GM19438 (cell line): ENCODE results near the gene PANK1.

ENCODE experiments used
- ATAC-seq: cut with Tn5 transposase; IDR thresholded peaks from one replicate; pipeline ENCODE4 v1.9.1; 2021; ENCODE audit warnings: low read depth; ENCODE audit not compliant: unreplicated experiment

Gene PANK1

DNA sequence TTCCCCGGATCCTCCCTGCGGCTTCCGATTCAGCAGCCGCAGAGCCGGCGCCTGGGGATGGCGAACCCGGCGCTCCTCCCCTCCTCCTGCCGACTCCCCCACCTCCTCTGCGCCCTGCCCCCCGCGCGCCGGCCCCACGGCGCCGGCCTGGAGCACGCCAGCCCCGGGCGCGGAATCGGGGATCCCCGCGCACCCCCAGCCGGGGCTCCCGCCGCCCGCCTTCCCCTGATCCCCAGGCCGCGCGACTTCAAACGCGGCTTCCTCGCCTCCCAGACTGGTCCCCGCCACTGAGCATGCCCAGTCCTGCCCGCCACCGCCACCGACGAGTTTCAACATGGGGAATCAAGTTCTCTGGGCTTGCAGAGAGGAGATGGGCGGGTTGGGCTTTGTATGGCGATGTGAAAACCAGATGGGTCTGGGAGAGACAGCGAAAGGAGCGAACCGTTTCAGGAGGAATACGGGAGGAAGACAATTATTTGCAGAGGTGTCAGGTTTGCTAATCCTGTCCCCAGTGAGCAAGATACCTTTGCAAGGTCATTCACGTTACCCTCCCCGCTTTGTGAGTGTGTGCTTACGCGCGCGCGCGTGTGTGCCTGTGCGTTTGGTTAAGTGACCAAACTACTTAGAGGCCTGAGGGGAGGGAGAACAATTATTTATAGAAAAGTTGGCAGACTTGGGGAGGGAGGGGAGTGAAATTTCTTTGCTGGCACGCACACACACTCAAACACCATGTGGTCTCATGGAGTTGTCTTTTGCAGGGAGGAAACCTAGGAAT is at the start of gene PANK1:
TSS of gene PANK1 (minus strand) at position 276 of the 775 bp plus-strand sequence. CDS start 351 bp downstream, outside the sequence.
- ATAC-seq = peak; percentile 42

DNA sequence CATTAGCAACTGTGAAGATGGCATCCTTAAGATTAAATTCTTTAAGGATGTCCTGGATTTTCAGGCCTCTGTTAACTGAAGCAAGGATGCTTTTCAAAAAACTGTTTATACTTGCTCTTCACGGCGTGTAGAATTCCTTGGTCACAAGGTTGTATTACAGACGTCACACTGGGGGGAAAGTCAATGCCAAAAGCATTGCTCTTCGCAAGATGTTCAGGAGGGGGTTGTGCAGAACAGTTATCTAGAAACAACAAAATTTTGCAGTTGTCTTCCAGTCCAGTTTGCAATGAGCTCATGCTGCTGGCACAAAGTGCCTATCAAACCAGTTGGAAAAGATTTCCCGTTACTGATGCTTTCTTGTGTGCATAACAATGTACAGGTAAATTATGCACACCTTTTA is 48.1 kb upstream of the PANK1 start:
- ATAC-seq = no peak

DNA sequence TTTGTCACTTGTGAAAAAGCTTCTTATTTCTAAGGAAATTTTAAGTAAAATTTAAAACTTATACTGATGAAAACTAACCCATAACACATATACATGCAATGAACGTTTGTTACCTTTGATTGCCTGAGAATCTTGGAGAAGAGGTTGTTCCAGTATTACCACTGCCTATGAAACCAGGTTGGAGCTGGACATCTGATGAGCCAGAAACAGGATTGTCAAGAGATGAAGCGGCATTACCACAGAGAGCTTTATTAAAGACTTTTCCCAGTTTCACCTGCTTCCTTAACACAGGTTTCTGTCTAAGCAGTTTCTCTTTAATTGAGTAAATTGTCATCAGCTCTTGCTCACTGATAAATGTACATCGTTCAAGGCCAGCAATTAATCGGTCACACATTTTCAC is 47.4 kb upstream of the PANK1 start:
- ATAC-seq = no peak

DNA sequence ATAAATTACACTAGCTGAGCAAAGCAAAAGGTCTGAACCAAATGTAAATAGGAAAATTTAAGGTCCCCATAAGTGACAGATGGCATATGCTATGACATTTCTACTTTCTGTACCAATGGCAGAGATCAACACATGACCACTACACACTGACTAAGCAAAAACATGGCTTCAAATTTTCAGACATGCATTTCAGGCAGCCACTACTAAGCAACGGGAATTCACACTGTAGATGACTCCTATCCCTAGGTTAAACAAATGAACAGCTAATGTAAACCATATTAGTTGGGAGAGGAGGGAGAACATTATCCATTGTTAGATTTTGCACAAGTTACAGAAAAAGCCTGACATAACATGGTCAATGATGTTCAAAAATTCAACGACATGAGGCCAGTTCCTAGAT is 45.0 kb upstream of the PANK1 start:
- no peak for ATAC-seq

DNA sequence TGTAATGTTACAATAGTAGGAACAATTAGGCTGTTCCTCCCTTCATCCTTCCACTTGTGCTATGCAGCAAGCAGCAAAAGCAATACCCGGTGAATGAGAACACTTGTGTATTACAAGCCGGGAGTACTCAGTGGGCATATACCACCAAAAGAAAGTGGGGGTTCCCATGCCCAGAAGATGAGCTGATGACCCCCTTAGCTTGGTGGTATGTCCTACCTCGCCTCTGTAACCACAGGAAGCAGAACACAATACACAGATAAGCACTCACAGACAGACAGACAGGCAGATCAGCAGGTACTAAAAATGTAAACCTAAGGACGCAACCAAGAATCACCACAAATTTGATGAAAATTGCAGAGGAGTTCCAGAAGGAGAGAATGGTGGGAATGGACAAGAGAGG is 40.9 kb upstream of the PANK1 start:
- ATAC-seq = no peak

DNA sequence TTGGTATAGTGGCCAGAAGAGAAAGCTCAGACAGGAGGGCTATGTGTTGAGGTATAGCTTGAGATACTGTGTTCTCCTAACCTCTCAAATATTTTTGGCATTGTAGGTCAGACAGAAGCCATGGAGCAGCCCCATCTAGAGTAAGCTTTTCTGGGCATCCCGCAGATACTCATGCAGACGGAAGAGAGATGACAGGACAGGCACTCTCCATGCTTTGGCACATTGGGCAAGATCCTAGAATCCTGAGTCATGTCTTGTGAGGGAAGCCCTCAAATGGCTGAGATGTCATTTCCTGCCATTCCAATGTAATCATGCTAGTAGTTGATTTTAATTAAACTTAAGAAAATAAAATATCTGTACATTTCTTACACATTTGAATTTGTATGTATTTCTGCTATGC is 39.6 kb upstream of the PANK1 start:
- no peak for ATAC-seq

DNA sequence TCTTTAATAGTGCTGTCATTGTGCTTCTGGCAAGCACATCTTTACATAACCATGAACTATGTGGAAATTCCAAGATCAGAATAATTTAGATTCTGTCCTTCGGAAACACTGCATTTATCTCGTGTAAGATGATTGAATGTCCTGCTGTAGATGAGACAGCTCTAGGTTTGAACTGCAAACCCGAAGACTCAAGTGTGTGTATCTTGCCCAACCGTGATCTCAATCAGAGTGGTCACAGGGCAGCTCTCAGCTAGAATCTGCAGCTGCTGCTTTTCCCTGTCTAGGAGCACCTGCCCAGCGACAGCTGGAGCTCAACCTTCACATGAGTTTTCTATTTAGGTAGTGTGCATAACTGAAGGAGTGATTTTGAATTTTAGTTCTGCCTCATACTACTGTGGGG is 38.8 kb upstream of the PANK1 start:
- no peak for ATAC-seq

DNA sequence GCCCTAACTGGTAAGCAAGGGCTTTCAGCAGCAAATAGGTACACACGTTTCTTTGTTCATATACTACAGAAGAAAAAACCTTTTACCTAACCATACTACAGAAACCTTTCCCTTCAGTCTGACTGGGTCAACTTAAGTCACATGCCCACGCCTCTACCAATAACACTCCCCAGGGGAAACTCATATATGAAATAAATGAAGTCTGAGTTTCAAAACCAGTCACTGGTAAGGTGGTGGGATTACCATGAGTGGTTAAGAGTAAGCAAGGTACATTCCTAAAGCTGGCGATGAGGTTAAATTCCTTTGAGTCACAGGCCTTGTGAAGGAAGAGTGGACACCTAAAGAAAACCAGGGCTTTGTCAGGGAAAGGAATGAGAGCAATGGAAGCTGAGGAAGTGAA is 34.9 kb upstream of the PANK1 start:
- ATAC-seq = no peak

DNA sequence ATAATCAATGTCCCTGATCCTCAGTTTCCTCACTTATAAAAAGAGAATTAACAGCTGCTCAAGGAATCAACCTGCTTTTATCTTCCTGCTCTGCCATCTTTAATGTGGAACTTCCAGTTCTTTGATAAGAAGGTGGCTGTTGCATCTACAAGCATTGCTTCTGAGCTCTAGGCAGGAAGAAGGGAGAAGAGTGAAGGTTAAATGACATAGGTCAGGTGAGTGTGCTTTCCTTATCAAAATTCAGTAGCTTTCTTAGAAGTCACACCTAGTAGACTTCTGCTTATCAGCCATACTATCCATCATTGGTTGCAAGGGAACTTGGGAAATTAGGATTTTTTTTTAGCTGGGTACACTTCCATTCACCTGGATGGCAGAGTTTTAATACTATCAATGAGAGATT is 32.3 kb upstream of the PANK1 start:
- no peak for ATAC-seq

DNA sequence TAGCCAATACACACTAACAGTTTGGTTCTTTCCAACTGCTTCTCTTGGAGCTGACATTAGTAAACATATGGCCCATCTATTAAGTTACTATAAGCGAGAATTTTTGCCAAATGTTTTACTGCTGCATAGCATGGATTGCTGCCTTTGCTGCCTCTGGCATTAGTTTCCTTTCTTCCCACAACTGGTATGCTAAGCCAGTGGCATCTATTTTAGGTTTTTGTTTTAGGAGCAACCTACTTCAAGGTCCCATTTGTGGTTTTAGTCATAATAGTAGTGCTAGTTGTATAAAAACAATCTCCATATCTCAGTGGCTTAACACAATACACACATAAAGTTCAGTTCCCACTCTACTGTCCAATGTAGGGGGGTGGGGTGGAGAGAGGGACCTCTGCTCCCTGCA is 25.9 kb upstream of the PANK1 start:
- ATAC-seq = no peak

DNA sequence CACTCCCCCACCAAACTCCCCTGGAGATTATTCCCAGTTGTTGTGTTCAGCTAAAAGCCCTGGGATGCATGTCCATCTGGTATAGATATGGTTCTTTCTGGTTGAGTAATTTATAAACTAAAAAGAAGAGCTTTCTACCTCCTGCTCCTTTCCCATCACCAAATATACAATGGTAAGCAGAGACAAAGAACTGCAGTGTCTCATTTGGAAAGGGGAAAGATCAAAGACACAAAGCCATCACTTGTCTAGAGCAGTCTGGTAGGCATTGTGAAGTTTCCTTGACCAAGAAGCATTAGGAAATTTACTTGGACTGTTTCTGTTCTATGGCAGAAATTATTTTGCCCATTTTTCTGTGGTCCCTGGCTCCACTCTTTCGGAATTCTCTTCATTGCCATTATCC is 24.9 kb upstream of the PANK1 start:
- no peak for ATAC-seq

DNA sequence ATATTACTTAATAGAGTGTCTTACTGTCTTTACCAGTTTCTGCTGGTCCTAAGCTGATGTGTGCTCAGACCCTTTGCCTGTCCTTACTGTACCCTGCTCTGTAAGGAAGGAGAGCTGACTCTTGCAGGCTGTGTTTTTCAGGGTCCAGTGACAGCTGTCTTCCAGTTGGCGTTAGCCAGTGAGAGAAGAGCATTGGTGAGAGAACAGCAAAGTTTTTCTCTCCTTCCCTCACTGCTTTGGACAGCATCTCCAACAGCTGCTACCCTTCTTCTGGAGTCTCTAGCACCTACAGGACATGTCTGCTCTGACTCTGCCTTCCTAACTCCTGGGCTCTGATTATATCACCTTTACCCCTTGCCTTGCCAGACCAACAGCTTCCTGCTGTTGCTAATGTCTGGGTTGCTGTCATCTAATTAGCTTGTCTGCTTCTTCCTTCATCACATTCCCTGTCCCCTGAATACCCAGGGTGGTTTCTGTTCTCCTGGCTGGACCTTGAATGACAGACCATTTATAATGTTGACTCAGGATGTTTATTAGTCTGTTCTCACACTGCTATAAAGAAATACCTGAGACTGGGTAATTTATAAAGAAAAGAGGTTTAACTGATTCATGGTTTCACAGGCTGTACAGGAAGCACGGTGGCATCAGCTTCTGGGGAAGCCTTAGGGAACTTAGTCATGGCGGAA is 23.5 kb upstream of the PANK1 start:
- no peak for ATAC-seq

DNA sequence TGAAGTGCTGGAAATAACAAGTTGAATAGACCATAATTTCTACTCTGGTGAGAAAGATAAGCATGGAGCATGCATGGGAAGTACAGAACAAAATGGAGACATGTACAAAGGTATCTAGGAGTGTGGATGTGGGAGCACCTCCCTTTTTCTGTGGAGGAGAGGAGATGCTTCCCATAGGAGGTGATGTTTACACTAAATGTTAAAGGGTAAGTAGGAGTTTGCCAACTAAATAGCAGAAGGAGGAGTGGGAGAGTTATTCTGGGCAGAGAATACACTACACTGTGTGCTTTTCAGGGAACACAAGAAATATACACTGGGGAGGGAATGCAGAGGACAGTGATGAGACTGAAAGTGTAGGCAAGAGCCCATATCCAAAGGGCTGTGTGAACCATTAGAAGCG is 21.1 kb upstream of the PANK1 start:
- no peak for ATAC-seq

DNA sequence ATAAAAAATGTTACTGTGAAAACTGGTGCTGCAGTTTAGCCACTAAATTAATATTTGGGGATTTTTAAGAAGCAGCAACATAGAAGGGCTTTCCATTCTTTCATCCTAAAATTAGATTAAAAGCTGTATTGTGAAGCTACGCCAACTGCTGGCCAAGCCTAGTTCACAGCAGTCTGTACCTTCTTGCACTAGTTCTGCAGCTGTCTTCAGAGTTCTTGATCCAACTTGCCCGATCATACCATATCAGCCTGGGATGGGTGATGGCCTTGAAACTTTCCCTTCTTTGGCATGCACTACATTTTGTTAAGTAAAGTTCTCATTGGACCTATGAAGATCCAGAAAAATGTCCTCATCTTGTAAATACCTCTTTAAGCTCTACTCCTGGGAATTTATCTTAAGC is 20.3 kb upstream of the PANK1 start:
- no peak for ATAC-seq

DNA sequence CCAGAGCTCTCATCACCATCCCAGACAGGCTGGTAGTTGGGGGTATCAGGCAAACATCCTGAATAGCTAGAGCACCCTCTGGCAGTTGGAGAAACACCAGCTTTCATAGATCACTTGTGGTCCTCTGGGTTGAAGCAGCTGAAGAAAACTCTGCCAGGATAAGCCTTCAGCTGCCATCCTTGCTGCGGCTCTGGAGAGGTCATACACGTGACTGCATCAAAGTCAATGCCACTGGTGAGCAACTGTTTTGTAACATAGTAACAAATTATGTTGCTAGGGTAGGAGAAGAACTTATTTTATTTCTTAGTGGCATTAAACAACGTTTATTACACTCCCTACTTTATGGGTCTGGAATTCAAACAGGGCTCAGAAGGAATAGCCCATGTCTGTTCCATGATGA is 19.2 kb upstream of the PANK1 start:
- no peak for ATAC-seq

DNA sequence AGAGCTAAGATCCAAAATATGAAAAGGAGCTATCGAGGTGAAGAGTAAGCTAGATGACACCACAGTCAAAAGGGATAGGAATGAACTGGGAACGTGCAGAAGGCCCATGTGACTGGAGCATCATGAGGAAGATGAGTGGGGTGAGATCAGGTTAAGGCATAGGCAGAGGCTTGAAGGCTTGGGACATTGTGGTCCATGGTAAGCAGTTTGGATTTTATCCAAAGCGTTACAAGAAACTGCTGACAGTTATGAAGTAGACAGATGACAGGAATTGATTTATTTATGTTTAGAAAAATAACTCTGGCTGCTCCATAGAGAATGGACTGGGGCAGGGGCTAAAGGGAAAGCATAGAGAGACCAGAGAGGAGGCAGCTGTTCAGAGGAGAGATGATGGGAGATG is 18.1 kb upstream of the PANK1 start:
- no peak for ATAC-seq

DNA sequence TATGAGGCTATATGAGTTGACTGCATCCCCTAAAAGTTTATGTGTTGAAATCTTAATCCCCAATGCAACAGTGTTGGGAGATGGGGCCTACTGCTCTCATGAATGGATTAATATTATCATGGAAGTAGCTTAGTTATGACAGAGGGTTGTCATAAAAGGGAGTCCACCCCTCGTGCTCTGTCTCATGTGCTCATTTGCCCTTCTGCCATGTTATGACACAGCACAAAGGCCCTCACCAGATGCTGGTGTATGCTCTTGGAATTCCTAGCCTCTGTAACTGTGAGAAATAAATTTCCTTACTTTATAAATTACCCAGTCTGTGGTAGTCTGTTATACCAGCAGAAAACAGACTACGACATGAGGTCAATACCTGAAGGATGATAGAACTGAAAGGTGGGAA is 17.6 kb upstream of the PANK1 start:
- ATAC-seq = no peak

DNA sequence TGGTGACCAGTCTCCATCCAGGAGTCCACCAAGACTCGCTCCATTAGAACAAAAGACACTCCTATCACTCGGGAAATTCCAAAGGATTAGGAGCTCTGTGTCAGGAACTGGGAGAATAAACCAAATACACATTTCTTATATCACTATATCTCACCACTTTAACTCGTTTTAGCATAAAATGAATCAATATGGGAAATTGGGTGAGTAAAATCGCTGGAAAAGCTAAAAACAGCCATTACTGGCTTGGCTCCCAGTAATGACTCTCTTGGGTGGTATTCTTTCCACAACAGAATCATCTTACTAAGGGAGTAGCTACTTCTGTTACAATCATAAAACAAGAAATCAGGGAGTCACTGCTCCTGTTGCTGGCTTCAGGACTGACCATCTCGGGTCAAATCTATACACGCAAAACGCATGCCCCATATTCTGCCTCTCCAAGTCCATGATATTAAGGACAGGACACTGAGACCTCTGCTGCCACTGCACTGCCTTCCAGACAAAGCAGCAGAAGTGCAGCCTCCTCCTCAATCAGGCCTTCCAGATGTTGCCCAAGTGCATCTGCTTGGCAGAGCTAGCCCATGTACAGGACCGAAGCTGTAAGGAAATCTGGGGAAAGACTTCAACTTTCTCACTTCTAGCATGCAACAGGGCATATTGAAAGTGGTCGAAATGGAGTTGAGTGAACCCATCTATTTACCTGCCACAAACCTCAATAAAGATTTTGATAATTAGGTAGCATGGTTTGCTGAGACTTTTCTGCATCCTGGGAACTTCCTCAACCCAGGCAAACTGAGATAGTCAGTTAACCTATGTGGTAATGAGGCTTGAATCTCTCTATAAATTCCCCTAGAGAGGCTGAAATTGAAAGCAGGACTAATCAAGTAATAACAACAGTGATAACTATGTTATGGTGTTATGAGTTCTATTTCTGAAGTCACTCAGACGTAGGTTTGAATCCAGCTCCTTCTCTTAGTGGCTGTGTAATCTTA is 14.4 kb upstream of the PANK1 start:
- ATAC-seq = no peak

DNA sequence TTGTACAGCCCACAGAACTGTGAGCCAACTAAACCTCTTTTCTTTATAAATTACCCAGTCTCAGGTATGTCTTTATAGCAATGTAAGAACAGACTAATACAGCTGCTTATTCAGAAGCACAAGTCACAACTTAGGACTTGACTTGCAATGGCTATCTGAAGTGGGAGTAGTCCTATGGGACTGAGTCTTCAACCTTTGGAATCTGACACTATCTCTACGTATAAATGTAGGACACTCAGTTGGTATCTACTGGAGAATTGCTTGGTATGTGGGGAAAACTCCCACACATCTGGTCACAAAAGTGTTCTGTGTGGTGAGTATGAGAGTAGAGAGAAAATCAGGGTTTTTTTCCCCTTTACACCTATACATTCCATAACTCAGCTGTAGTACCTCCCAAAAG is 12.3 kb upstream of the PANK1 start:
- no peak for ATAC-seq

DNA sequence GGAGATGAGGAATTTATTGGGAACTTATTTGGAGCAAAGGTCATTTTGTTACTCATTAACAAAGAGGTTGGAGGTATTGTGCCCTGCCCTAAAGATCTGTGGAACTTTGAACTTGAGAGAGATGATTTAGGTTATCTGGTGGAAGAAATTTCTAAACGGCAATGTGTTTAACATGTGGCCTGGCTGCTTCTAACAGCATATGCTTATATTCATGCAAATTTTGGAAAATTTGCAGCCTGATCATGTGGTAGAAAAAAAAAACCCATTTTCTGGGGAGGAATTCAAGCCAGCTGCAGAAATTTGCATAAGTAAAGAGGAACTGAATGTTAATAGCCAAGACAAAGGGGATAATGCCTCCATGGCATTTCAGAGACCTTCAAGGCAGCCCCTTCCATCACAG is 10.7 kb upstream of the PANK1 start:
- no peak for ATAC-seq

DNA sequence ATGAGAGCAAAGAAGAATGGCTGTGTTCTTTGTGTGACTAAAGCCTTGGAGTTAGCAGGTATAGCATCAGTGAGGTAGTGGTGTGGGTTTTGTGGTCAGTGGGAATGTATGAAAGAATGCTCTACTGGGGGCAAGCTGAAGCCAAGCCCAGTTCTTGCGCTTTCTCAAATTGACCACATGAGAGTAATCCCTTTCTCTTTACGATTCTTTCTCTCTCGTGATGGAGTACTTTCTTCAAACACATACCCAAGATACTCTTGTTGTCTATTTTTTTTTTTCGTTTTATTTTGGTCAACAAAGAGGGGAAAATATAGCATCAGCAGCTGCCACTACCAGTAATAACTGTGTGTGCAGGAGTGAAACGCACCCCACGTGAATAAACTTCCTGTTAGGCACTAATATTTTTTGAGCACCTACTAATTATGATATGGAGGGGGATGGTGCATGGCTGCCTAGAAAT is 8.4 kb upstream of the PANK1 start:
- peak; percentile 78 for ATAC-seq
